Mammary epithelial cell (primary cell): ENCODE results near the gene SHH.

Experiments
- EZH2 ChIP-seq: IDR thresholded peaks from 2 replicates; pipeline ENCODE4 v1.6.1; 2012; ENCODE audit warnings: low read length, inconsistent platforms, borderline replicate concordance
- TF ChIP-seq, protein P1 (sequence below), 2 donors: IDR thresholded peaks in 1 of 2; conservative IDR thresholded peaks in 1 of 2; 2 replicates each; pipeline ENCODE4 v1.5.1; 2011 to 2012; ENCODE audit warnings: inconsistent platforms in 2 of 2, low read length in 2 of 2, mild to moderate bottlenecking in 2 of 2, control low read depth in 1 of 2, low read depth in 1 of 2; ENCODE audit not compliant: insufficient read depth in 1 of 2; ENCODE audit errors: extremely low read depth in 1 of 2

DNA sequence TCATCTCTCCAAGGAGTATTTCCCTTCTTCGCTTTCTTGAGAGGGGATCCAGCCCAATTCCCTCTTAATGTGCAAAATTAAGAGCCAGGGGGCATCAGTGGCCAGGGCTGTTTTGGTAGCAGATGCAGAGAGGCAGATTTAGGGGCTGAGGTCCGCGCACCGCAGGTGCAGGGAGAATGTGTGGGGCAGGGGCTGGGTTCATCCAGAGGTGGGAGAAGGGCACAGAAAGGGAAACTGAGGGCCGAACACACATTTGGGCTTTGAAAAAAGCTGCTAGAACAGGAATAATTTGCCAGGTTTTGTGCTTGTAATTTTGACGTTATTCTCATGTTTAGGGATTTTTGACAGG lies 6.5 kb upstream of the SHH start:
- TF ChIP-seq, protein P1, sequence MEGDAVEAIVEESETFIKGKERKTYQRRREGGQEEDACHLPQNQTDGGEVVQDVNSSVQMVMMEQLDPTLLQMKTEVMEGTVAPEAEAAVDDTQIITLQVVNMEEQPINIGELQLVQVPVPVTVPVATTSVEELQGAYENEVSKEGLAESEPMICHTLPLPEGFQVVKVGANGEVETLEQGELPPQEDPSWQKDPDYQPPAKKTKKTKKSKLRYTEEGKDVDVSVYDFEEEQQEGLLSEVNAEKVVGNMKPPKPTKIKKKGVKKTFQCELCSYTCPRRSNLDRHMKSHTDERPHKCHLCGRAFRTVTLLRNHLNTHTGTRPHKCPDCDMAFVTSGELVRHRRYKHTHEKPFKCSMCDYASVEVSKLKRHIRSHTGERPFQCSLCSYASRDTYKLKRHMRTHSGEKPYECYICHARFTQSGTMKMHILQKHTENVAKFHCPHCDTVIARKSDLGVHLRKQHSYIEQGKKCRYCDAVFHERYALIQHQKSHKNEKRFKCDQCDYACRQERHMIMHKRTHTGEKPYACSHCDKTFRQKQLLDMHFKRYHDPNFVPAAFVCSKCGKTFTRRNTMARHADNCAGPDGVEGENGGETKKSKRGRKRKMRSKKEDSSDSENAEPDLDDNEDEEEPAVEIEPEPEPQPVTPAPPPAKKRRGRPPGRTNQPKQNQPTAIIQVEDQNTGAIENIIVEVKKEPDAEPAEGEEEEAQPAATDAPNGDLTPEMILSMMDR (conservative IDR thresholded peaks at IDR 0.05 in 1 of 2, IDR thresholded peaks at IDR 0.05 in 1 of 2; ENCODE audit: extremely low read depth in 1 of 2, insufficient read depth in 1 of 2, low read depth in 1 of 2, low read length in 2 of 2): no peak
- TF ChIP-seq EZH2: no peak
